Cardiac muscle cell (in vitro differentiated cells and primary cell): ENCODE measurements around the gene ENPP3. TPM values are rescaled to one million over a fixed set of nuclear protein-coding genes. Genes with fewer than 3 reads are reported as not detected.

Source experiments
- DNase-seq, 2 donors: peaks; one replicate each; pipeline versions ENCODE4 v3.0.0 to v3.0.0-alpha.2; 2010 to 2017; ENCODE audit warnings: low read depth in 1 of 2, low spot score in 1 of 2
- H3K27ac ChIP-seq: fragments of 200-600 bp; sonication (generic); 2 replicates; pipeline ENCODE4 v1.5.1; 2016
- H3K27me3 ChIP-seq: fragments of 200-600 bp; sonication (generic); 2 replicates; pipeline ENCODE4 v1.6.0; 2016; ENCODE audit warnings: control low read depth
- H3K36me3 ChIP-seq: fragments of 200-600 bp; sonication (generic); 2 replicates; pipeline ENCODE4 v1.5.1; 2016; ENCODE audit warnings: control low read depth
- H3K4me1 ChIP-seq: fragments of 200-600 bp; sonication (generic); 2 replicates; pipeline ENCODE4 v1.8.1; 2017; ENCODE audit warnings: low read depth, mild to moderate bottlenecking, mixed run types
- H3K4me3 ChIP-seq: fragments of 200-600 bp; sonication (generic); 2 replicates; pipeline ENCODE4 v1.5.1; 2016; ENCODE audit warnings: mild to moderate bottlenecking
- H3K9me3 ChIP-seq: fragments of 200-600 bp; sonication (generic); 2 replicates; pipeline ENCODE4 v1.5.1; 2017; ENCODE audit warnings: low read depth, mild to moderate bottlenecking, control low read depth
- CTCF ChIP-seq: IDR thresholded peaks from 2 replicates; pipeline ENCODE4 v1.5.1; 2012; ENCODE audit warnings: low read depth, mild to moderate bottlenecking, low read length
- polyA plus RNA-seq: library from polyadenylated mRNA; unstranded; fragments of >200 nt; fragmentation: Nextera tagmentation; extraction: Ambion mirVana; gene quantifications from 2 replicates; pipeline ENCODE4 v1.2.1, GENCODE V29; 2016
- total RNA-seq: library from RNA; depleted of rRNA; stranded (reverse); fragments of >200 nt; gene quantifications from 2 replicates; pipeline ENCODE4 v1.2.3, GENCODE V29; 2016

The ENPP3 gene
- total and polyA plus RNA-seq, 2 experiments from 2014 or later: 0.07 to 0.09 TPM

GRCh38 chr6:131762984-131763383, 125.9 kb downstream of the ENPP3 start:
- H3K27ac ChIP-seq: no peak overlapping the region
- DNase-seq: no peak
- H3K4me3 ChIP-seq: no peak overlapping the region
- H3K9me3 ChIP-seq: no peaks in the 10 kb centered on the region
- H3K36me3 ChIP-seq: no peaks in the 10 kb centered on the region
- peaks cover 5% of the 10 kb centered on the region for H3K4me1 ChIP-seq
- TF ChIP-seq CTCF: no peak
- H3K27me3 ChIP-seq: no peaks in the 10 kb centered on the region

- no peak for DNase-seq
- no peak overlapping the region for H3K27ac ChIP-seq
Observed at GRCh38 chr6:131763749-131764148, 126.6 kb downstream of the ENPP3 start.

GRCh38 chr6:131764350-131764749, 127.2 kb downstream of the ENPP3 start:
- no peak overlapping the region for H3K4me3 ChIP-seq
- peak in 1 of 2 donors; percentile 53 for DNase-seq

More at GRCh38 chr6:131763749-131764148, 126.6 kb downstream of the ENPP3 start:
- Histone ChIP-seq H3K36me3 (no peaks in the 10 kb centered on the region), H3K4me3 (no peak overlapping the region), H3K27me3 (no peaks in the 10 kb centered on the region), H3K9me3 (no peaks in the 10 kb centered on the region), H3K4me1 (peaks cover 5% of the 10 kb centered on the region)
- no peak for TF ChIP-seq CTCF

GRCh38 chr6:131765081-131765803, 128.1 kb downstream of the ENPP3 start:
- H3K27me3 ChIP-seq: no peaks in the 10 kb centered on the region
- peaks cover 5% of the 10 kb centered on the region for H3K4me1 ChIP-seq
- TF ChIP-seq CTCF: no peak
- no peaks in the 10 kb centered on the region for H3K36me3 ChIP-seq
- H3K9me3 ChIP-seq: no peaks in the 10 kb centered on the region
- no peak overlapping the region for H3K27ac ChIP-seq
- DNase-seq: peak in 1 of 2 donors; percentile 93
- no peak overlapping the region for H3K4me3 ChIP-seq

More at GRCh38 chr6:131764350-131764749, 127.2 kb downstream of the ENPP3 start:
- no peaks in the 10 kb centered on the region for H3K36me3 ChIP-seq
- TF ChIP-seq CTCF: no peak
- H3K9me3 ChIP-seq: no peaks in the 10 kb centered on the region
- no peak overlapping the region for H3K27ac ChIP-seq
- H3K27me3 ChIP-seq: no peaks in the 10 kb centered on the region
- peaks cover 5% of the 10 kb centered on the region for H3K4me1 ChIP-seq

- Histone ChIP-seq H3K36me3 (no peaks in the 10 kb centered on the region), H3K27ac (no peak overlapping the region), H3K4me1 (peaks cover 5% of the 10 kb centered on the region), H3K9me3 (no peaks in the 10 kb centered on the region), H3K4me3 (no peak overlapping the region), H3K27me3 (no peaks in the 10 kb centered on the region)
- no peak for DNase-seq
- no peak for TF ChIP-seq CTCF
Observed at GRCh38 chr6:131765804-131766135, 128.7 kb downstream of the ENPP3 start.

GRCh38 chr6:131766631-131767030, 129.5 kb downstream of the ENPP3 start:
- no peak overlapping the region for H3K4me3 ChIP-seq
- H3K9me3 ChIP-seq: no peaks in the 10 kb centered on the region
- no peak for DNase-seq
- H3K4me1 ChIP-seq: peaks cover 5% of the 10 kb centered on the region
- no peaks in the 10 kb centered on the region for H3K27me3 ChIP-seq
- no peak for TF ChIP-seq CTCF
- H3K36me3 ChIP-seq: no peaks in the 10 kb centered on the region
- H3K27ac ChIP-seq: no peak overlapping the region
